ENCODE measurements around the gene LENG8. TPM values are rescaled to one million over a fixed set of nuclear protein-coding genes. Genes with fewer than 3 reads are reported as not detected.

Gene LENG8
- total RNA-seq, 1 donor from 2014 or later, result 199 TPM

DNA sequence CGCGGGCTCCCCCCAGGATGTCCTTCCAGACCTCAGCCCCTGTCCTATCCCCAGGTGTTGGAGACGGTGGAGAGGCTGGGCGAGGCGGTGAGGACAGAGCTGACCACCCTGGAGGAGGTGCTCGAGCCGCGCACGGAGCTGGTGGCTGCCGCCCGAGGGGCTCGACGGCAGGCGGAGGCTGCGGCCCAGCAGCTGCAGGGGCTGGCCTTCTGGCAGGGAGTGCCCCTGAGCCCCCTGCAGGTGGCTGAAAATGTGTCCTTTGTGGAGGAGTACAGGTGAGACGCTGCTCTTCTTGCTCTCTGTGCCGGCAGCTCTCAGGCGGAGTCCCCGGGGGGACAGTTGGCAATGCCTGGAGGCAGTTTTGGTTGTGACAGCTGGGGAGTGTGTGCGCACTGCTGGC lies 26.9 kb upstream of the LENG8 start:
- intact Hi-C loops (cut with micrococcal nuclease), result no loop called here

GRCh38 chr19:54424201-54424600 lies 24.8 kb upstream of the LENG8 start:
- intact Hi-C loops (cut with micrococcal nuclease), result no loop called here

DNA sequence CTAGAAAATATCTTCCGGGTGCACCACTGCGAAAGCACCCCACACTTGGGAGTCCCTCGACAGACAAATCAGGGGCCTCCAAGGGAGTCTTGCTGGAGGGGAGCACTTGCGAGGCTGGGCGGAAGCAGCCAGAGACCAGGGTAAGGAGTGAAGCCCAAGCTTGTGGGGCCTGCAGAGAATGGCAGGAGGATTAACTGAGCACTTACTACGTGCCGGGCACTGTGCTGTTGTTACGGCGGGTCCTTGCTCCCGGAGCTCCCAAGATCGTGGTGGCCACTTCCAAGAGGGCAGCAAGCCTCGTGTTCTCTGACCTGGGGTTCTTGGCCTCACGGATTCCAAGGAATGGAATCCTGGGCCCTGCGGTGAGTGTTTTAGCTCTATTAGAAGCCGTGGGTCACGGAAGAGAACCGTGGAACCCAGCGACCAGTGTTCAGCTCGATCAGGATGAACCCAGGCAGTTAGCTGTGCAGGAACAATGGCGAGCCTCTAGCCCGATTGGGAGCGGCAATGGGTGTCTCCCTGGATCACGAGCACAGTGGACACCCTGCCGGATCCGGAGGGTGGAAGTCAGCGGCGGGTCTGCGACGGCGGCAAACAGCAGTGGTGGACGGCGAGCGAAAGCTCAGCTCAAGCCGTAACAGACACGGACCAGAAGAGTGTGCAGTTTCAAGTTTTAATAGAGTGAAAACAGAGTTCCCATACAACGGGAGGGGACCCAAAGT lies 24.2 kb upstream of the LENG8 start:
- intact Hi-C loops (cut with micrococcal nuclease), result no loop called here

- intact Hi-C loops (cut with micrococcal nuclease), result no loop called here
Observed at GRCh38 chr19:54425382-54425723, 23.6 kb upstream of the LENG8 start.

- intact Hi-C loops (cut with micrococcal nuclease), result no loop called here
Observed at GRCh38 chr19:54426291-54426931, 22.6 kb upstream of the LENG8 start.

DNA sequence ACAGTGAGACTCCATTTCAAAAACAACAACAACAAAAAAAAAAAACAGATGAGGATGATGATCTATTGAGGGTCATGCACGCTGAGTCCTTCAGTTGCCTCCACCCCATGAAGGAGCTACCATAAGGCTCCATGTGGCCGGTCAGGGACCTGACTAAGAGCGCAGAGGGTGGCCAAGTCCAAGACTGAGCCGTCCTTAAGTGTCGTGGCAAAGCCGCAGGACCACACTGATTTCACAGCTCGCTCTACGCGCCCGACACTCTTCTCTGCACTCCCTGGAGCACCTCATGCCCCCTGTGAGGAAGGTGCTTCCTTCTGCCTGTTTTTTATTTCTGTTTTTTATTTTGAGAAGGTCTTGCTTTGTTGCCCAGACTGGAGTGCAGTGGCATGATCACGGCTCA lies 21.4 kb upstream of the LENG8 start:
- intact Hi-C loops (cut with micrococcal nuclease), result no loop called here

DNA sequence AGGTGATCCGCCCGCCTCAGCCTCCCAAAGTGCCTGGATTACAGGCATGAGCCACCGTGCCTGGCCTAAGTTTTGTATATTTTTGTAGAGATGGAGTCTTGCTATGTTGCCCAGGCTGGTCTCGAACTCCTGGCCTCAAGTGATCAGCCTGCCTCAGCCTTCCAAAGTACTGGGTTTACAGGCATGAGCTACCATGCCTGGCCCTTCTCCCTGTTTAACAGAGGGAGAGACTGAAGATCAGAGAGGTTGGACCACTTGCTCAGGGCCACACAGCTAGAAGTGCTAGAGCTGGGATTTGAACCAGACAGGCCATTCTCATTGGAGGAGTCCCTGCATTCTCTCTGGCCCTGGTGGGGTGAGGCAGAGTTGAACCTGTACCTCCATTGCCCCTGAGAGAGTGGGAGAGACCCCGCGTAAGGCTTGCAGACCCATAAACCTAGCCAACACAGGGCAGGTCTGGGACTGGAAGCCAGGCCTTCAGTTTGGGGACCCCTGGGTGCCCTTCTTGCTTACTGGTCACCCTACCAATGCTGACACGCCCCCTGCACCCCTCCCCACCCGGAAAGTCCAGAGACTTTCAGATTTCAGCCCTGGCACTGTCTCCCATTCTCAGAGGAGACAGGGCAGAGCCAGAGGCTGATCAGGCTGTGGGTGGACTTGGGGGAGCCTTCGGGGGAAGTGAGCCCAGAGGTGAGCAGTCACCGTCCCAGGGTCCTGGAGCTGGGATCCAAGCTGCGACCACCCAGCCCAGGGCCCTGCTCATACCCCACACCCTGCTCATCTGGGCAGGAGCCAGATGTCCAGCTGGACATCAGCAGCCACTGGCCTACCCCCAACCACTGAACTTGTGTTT lies 20.4 kb upstream of the LENG8 start:
- intact Hi-C loops (cut with micrococcal nuclease), result no loop called here

DNA sequence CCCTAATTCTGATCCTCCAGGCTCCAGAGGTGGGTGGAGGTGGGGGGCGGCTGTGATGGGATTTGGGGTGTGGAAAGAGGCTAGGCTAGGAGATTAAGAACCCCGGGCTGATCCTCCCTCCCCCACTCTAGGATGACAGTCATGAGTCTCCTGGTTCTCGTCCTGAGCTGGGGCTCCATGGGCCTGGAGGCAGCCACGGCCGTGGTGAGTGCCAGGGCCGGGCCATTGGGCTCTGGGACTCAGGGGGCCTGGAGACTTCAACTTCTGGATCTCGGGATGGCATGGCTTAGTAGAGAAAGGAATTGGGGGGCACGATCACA lies 19.9 kb upstream of the LENG8 start:
- intact Hi-C loops (cut with micrococcal nuclease), result no loop called here

GRCh38 chr19:54429545-54430227 lies 19.3 kb upstream of the LENG8 start:
- intact Hi-C loops (cut with micrococcal nuclease), result loop anchor here (2.0 kb wide), 1 partner anchor 19 kb away; the partner anchor contains the start of gene LENG8

DNA sequence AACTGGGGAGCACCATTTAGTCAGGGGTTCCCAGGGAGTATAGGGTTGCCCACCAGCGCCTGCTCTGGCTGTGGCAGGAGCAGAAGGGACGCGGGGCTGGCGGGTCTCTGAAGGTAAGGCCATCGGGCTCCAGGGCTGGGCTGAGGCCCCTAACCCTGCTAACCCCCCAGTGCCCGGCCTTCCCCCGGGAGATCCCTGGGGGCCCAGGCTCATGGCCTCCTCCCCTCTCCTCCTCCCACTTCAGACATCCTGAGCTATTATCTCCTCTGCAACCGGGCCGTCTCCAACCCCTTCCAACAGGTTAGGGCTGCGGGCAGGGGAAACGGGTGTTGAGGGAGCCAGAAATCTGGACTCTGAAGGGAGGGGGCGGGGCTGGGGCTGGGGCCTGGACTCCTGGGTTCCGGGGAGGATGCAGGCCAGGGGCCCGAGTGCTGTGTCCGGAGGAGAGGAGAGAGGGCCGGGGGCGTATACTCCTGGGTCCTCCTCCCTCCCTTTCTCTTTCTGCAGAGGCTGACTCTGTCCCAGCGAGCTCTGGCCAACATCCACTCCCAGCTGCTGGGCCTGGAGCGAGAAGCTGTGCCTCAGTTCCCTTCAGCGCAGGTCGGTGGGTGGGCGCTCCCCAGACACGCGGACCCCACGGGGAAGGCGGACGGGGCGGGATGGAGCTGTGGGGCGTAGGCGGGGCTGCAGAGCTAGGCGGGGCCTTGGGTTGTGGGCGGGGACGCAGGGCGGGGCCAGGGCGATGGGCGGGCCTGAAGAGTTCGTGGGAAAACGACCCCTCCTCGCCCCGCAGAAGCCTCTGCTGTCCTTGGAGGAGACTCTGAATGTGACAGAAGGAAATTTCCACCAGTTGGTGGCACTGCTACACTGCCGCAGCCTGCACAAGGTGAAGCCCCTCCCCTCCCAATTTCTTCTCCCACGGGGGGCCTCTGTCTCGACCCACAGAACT lies 18.4 kb upstream of the LENG8 start:
- intact Hi-C loops (cut with micrococcal nuclease), result loop anchor here (1.0 to 2.0 kb wide), 2 partner anchors 18 to 34 kb away; partner anchors contain the start of gene LENG8

- intact Hi-C loops (cut with micrococcal nuclease), result loop anchor here (1.0 to 2.0 kb wide), 2 partner anchors 17 to 33 kb away; partner anchors contain the start of gene LENG8
Observed at GRCh38 chr19:54431255-54431838, 17.7 kb upstream of the LENG8 start.

DNA sequence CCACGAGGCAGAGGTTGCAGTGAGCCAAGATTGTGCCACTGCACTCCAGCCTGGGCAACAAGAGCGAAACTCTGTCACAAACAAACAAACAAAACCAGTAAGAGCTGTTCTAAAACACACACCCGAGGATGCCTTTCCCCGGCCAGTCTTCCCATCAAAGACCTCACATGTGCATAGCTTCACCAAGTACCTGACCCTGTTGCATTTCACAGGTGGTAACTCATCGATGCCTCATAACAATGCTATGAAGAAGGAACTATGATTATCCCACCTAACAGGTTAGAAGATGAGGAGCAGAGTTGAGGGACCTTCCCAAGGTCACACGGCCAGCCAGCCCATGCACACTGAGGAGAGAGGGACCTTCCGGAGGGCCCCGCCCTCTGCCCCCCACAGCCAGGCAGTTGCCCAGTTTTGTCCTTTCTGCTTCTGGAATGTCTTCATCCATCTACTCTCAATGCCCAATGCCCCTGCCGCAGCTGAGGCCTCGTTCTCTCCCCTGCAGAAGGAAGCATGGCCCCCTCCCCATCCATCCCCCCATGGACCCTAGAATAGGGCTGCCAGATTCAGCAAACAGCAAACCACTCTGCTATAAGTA lies 16.8 kb upstream of the LENG8 start:
- intact Hi-C loops (cut with micrococcal nuclease), result no loop called here

- intact Hi-C loops (cut with micrococcal nuclease), result no loop called here
Observed at GRCh38 chr19:54433697-54434096, 15.3 kb upstream of the LENG8 start.

- intact Hi-C loops (cut with micrococcal nuclease), result no loop called here
Observed at GRCh38 chr19:54434112-54434872, 14.7 kb upstream of the LENG8 start.

GRCh38 chr19:54434873-54435214 lies 14.2 kb upstream of the LENG8 start:
- intact Hi-C loops (cut with micrococcal nuclease), result no loop called here

DNA sequence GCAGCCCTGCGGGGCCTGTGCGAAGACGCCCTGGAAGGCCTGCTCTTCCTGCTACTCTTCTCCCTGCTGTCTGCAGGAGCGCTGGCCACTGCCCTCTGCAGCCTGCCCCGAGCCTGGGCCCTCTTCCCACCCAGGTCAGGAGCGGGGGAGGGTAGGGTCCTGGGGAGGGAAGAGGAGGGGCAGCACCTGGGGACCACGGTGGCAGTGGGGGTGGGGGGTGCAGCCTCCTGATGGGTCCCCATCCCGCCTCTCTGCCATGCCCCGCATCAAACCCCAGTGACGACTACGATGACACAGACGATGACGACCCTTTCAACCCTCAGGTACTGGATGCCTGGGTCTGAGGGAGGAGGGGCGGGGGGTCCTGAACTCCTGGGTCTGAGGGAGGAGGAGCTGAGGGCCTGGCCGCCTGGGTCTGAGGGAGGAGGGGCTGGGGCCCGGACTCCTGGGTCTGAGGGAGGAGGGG lies 13.4 kb upstream of the LENG8 start:
- intact Hi-C loops (cut with micrococcal nuclease), result no loop called here

- intact Hi-C loops (cut with micrococcal nuclease), result no loop called here
Observed at GRCh38 chr19:54436031-54436523, 12.9 kb upstream of the LENG8 start.

DNA sequence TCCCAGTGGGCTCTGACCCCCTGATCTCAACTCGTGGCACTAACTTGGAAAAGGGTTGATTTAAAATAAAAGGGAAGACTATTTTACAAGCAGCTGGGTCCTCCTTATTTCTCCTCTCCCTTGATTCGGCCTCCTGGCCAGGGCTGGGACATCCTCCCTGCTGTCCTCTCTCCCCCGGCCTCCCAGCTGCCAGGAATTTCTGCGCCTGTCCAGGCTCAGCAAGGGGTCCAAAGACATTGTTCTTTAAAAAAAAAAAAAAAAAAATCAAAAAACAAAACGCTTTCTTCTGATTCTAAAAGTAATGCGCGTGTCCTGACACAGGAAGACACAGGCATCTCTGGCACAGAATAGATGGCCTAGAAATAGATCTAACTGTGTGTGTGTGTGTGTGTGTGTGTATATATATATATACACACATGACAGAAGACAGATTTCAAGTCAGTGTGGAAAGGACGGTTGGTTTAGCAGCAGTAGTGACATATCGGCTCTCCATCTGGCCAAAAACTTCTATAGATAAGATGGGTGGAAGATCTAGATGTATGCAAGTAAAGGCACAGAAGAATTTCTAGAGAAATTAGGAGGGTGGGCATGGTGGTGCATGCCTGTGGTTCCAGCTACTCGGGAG lies 12.3 kb upstream of the LENG8 start:
- intact Hi-C loops (cut with micrococcal nuclease), result no loop called here
